KOPT-K1 (cell line): ENCODE data around the gene GP5.

Experiments
- H3K27ac ChIP-seq: fragments of 200-600 bp; sonication (generic); 2 replicates; pipeline ENCODE4 v1.5.1; 2016; ENCODE audit warnings: antibody characterized with exemption, mild to moderate bottlenecking, low read depth, low read length; ENCODE audit not compliant: poor library complexity, severe bottlenecking
- H3K36me3 ChIP-seq: fragments of 200-600 bp; sonication (generic); 2 replicates; pipeline ENCODE4 v1.5.1; 2017; ENCODE audit warnings: antibody characterized with exemption, mild to moderate bottlenecking, low read length, moderate library complexity; ENCODE audit not compliant: insufficient read depth
- H3K9me3 ChIP-seq: fragments of 200-600 bp; sonication (generic); 2 replicates; pipeline ENCODE4 v1.5.1; 2017; ENCODE audit warnings: antibody characterized with exemption, low read length, mild to moderate bottlenecking; ENCODE audit not compliant: insufficient read depth, poor library complexity, severe bottlenecking

GP5 gene

GRCh38 chr3:194355379-194355778 is 43.7 kb downstream of the GP5 start:
- Histone ChIP-seq H3K27ac (no peak overlapping the region), H3K36me3 (no peaks in the 10 kb centered on the region), H3K9me3 (no peaks in the 10 kb centered on the region)

GRCh38 chr3:194354315-194354714 is 44.8 kb downstream of the GP5 start:
- H3K36me3 ChIP-seq: no peaks in the 10 kb centered on the region
- no peak overlapping the region for H3K27ac ChIP-seq
- no peaks in the 10 kb centered on the region for H3K9me3 ChIP-seq

- H3K36me3 ChIP-seq: no peaks in the 10 kb centered on the region
- no peak overlapping the region for H3K27ac ChIP-seq
- H3K9me3 ChIP-seq: no peaks in the 10 kb centered on the region
These were observed 46.3 kb downstream of the GP5 start for GRCh38 chr3:194352667-194353246.

DNA sequence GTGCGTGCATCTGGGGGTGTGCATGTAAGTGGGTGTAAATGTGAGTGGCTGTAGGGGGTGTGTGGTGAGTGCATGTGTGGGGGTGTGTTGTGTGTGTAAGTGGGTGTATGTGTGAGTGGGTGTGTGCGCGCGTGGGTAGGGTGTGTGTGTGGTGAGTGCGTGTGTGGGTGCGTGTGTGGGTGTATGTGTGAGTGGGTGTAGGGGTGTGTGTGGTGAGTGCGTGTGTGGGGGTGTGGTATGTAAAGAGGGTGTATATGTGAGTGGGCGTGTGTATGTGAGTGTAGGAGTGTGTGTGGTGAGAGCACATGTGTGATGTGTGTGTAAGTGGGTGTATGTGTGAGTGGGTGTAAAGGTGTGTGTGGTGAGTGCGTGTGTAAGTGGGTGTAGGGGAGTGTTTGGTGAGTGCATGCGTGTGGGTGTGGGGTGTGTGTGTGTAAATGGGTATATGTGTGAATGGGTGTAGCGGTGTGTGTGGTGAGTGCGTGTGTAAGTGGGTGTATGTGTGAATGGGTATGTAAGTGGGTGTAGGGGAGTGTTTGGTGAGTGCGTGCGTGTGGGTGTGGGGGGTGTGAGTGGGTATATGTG is 47.0 kb downstream of the GP5 start:
- Histone ChIP-seq H3K9me3 (no peaks in the 10 kb centered on the region), H3K27ac (no peak overlapping the region), H3K36me3 (no peaks in the 10 kb centered on the region)

DNA sequence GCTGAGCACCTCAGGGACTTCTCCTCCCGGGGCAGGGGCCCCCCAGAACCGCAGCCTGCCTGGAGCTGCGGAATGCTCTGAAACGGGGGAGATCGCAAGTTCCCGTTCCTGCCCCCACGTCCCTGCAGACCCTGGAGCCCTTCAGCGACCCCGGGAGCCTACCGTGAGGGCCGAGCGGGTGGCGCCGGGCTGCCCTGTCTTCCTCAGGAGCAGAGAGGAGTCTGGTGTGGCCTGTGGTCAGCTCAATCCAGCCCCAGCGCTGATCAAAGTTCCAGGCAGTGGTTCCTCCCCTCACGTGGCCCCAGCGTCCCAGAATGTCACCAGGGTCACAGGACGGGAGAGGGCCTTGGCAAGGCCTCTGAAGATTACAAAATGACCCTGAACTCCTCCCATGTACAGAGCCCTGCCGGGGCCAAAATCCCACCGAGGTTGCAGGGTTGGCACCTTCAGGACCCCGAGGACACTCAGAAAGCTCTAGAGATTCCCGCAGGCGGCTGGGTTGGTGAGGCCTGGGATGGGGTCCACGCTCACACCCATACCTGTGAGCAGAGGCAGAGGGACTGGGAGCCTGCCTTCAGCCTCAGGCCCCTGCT is 47.9 kb downstream of the GP5 start, which contains the start of gene CPN2:
Gene CPN2, minus strand, starts transcription at position 249 of the 593 bp plus-strand sequence. CDS start 8,626 bp downstream, outside the sequence.
- H3K27ac ChIP-seq: no peak within 1 kb of the TSS
- H3K9me3 ChIP-seq: no peaks in the 10 kb centered on the region
- H3K36me3 ChIP-seq: no peaks in the 10 kb centered on the region

GRCh38 chr3:194350726-194351071 is 48.4 kb downstream of the GP5 start:
- H3K27ac ChIP-seq: no peak overlapping the region
- no peaks in the 10 kb centered on the region for H3K9me3 ChIP-seq
- no peaks in the 10 kb centered on the region for H3K36me3 ChIP-seq

DNA sequence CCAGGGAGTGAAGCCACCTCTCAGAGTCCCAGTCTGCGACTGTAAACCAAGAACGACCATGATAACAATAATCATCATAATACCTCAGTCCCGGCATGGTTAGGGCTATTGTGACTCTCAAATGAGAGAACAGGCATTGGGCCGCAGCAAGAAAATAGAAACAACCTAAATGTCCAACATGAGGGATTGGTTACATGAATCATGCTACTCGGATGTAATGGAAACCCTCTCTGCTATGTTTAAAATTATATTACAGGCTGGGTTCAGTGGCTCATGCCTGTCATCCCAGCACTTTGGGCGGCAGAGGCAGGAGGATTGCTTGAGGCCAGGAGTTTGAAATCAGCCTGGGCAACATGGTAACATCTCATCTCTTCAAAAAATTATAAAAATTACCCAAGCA is 50.7 kb downstream of the GP5 start:
- Histone ChIP-seq H3K36me3 (no peaks in the 10 kb centered on the region), H3K9me3 (no peaks in the 10 kb centered on the region), H3K27ac (no peak overlapping the region)

DNA sequence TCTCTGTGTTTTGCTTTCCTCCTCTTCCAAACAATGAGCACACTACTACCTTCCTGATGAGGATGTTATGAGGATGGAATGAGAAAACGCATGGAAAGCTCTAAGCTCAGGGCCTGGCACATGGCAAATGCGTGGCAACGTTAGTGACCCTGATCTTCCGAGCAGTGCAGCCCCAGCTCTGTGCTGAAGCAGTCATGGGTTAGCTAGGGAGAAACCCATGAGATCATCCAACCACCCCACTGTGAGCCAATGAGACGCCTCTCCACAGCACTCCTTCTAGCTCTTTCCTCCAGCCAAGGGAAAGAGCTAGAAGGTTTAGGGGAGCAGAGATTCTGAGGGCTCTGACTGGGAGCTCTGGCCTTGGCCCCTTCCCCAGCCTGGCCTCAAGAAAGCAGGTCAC is 52.4 kb downstream of the GP5 start:
- H3K36me3 ChIP-seq: no peaks in the 10 kb centered on the region
- no peak overlapping the region for H3K27ac ChIP-seq
- no peaks in the 10 kb centered on the region for H3K9me3 ChIP-seq

GRCh38 chr3:194346035-194346434 is 53.0 kb downstream of the GP5 start:
- no peak overlapping the region for H3K27ac ChIP-seq
- H3K36me3 ChIP-seq: no peaks in the 10 kb centered on the region
- H3K9me3 ChIP-seq: no peaks in the 10 kb centered on the region
